ENCODE data around the gene SLC36A2. TPM values are rescaled to one million over a fixed set of nuclear protein-coding genes. Genes with fewer than 3 reads are reported as not detected.
"Not testable (repeated sequence)": the region's sequence is repeated elsewhere in the genome, so short reads cannot be mapped to it uniquely, and the experiment has no call there.

Gene SLC36A2
- total and polyA plus RNA-seq, 2 donors (not counting 1 experiment from before 2014, with no cell fraction given): not detected

GRCh38 chr5:151378616-151379015, 31.3 kb upstream of the SLC36A2 start:
- H3K9me3 ChIP-seq (ENCODE audit: control extremely low read depth in 1 of 3, control insufficient read depth in 2 of 3, insufficient read depth in 1 of 3, low read length in 2 of 3): peaks cover 0 to 6% (median 0%) of the 10 kb centered on the region in 3 donors
- intact Hi-C loops (cut with micrococcal nuclease): no loop called here
- Mint-ChIP-seq H3K9me3 (ENCODE audit: insufficient read depth) (peaks cover 4% of the 10 kb centered on the region), H3K4me3 (no peak overlapping the region), H3K27ac (no peak overlapping the region), H3K4me1 (peaks cover 9% of the 10 kb centered on the region), H3K27me3 (peaks cover 15% of the 10 kb centered on the region)
- no peak overlapping the region for H3K4me3 ChIP-seq (ENCODE audit: control extremely low read depth in 1 of 5, extremely low read depth in 1 of 5, insufficient read depth in 1 of 5, low read depth in 2 of 5, low read length in 4 of 5)
- CTCF ChIA-PET: no interaction called here
- H3K79me2 ChIP-seq (ENCODE audit: control insufficient read depth, insufficient read depth, low read length): no peaks in the 10 kb centered on the region
- no peak overlapping the region for H3K4me2 ChIP-seq (replicated peaks; ENCODE audit: low read depth, low read length, poor library complexity, severe bottlenecking)
- no peak overlapping the region for H3K9ac ChIP-seq (ENCODE audit: low read length)
- no peaks in the 10 kb centered on the region for H3K27me3 ChIP-seq (replicated peaks in 1 of 4; ENCODE audit: control extremely low read depth in 1 of 4, control insufficient read depth in 3 of 4, insufficient read depth in 4 of 4, low read length in 3 of 4)
- H2AFZ ChIP-seq (ENCODE audit: insufficient read depth, low read depth, low read length, poor library complexity, severe bottlenecking): no peak overlapping the region
- no peaks in the 10 kb centered on the region for H3K36me3 ChIP-seq (replicated peaks in 1 of 2; ENCODE audit: control extremely low read depth in 1 of 2, control insufficient read depth in 1 of 2, extremely low read depth in 1 of 2, insufficient read depth in 2 of 2, low read length in 1 of 2)
- WGBS (ENCODE audit: insufficient coverage): no CpG with 5 or more reads among the region's 6 CpGs
- TF ChIP-seq EZH2 (IDR thresholded peaks at IDR 0.05; ENCODE audit: borderline replicate concordance, insufficient read depth, low read depth, low read length, poor library complexity, severe bottlenecking): no peak
- TF ChIP-seq CTCF (IDR thresholded peaks at IDR 0.05): no peak
- H4K20me1 ChIP-seq (ENCODE audit: control insufficient read depth, insufficient read depth, low read length, poor library complexity, severe bottlenecking): no peaks in the 10 kb centered on the region
- H3K4me1 ChIP-seq (ENCODE audit: control insufficient read depth in 2 of 2, insufficient read depth in 2 of 2, low read length in 2 of 2): no peaks in the 10 kb centered on the region
- no peak for ATAC-seq (ENCODE audit: low read depth)
- no peak for DNase-seq
- no peak overlapping the region for H3K27ac ChIP-seq (ENCODE audit: low read length in 2 of 2)
- POLR2A ChIA-PET: no interaction called here

GRCh38 chr5:151374539-151374938, 27.2 kb upstream of the SLC36A2 start:
- WGBS (ENCODE audit: insufficient coverage): no CpG with 5 or more reads among the region's 1 CpG
- ATAC-seq (ENCODE audit: low read depth) (no peak), DNase-seq (no peak)
- H3K27ac Mint-ChIP-seq: no peak overlapping the region
- POLR2A ChIA-PET: no interaction called here
- H3K9me3 ChIP-seq (ENCODE audit: control extremely low read depth in 1 of 3, control insufficient read depth in 2 of 3, insufficient read depth in 1 of 3, low read length in 2 of 3): peaks cover 0 to 6% (median 0%) of the 10 kb centered on the region in 3 donors
- H3K4me1 Mint-ChIP-seq: peaks cover 9% of the 10 kb centered on the region
- TF ChIP-seq CTCF (IDR thresholded peaks at IDR 0.05): no peak
- TF ChIP-seq EZH2 (IDR thresholded peaks at IDR 0.05; ENCODE audit: borderline replicate concordance, insufficient read depth, low read depth, low read length, poor library complexity, severe bottlenecking): no peak
- H3K9ac ChIP-seq (ENCODE audit: low read length): no peak overlapping the region
- H3K4me1 ChIP-seq (ENCODE audit: control insufficient read depth in 2 of 2, insufficient read depth in 2 of 2, low read length in 2 of 2): no peaks in the 10 kb centered on the region
- CTCF ChIA-PET: no interaction called here
- H3K27me3 ChIP-seq (replicated peaks in 1 of 4; ENCODE audit: control extremely low read depth in 1 of 4, control insufficient read depth in 3 of 4, insufficient read depth in 4 of 4, low read length in 3 of 4): no peaks in the 10 kb centered on the region
- intact Hi-C loops (cut with micrococcal nuclease): no loop called here
- no peaks in the 10 kb centered on the region for H3K79me2 ChIP-seq (ENCODE audit: control insufficient read depth, insufficient read depth, low read length)
- no peaks in the 10 kb centered on the region for H3K36me3 ChIP-seq (replicated peaks in 1 of 2; ENCODE audit: control extremely low read depth in 1 of 2, control insufficient read depth in 1 of 2, extremely low read depth in 1 of 2, insufficient read depth in 2 of 2, low read length in 1 of 2)
- H4K20me1 ChIP-seq (ENCODE audit: control insufficient read depth, insufficient read depth, low read length, poor library complexity, severe bottlenecking): no peaks in the 10 kb centered on the region
- no peak overlapping the region for H3K27ac ChIP-seq (ENCODE audit: low read length in 2 of 2)
- H3K4me2 ChIP-seq (replicated peaks; ENCODE audit: low read depth, low read length, poor library complexity, severe bottlenecking): no peak overlapping the region
- no peaks in the 10 kb centered on the region for H3K27me3 Mint-ChIP-seq
- H3K4me3 ChIP-seq (ENCODE audit: control extremely low read depth in 1 of 5, extremely low read depth in 1 of 5, insufficient read depth in 1 of 5, low read depth in 2 of 5, low read length in 4 of 5): no peak overlapping the region
- no peak overlapping the region for H3K4me3 Mint-ChIP-seq
- H3K9me3 Mint-ChIP-seq (ENCODE audit: insufficient read depth): peaks cover 4% of the 10 kb centered on the region
- no peak overlapping the region for H2AFZ ChIP-seq (ENCODE audit: insufficient read depth, low read depth, low read length, poor library complexity, severe bottlenecking)

GRCh38 chr5:151367038-151367437, 19.7 kb upstream of the SLC36A2 start:
- intact Hi-C loops (cut with micrococcal nuclease); H3K27me3 ChIP-seq (replicated peaks in 1 of 4; ENCODE audit: control extremely low read depth in 1 of 4, control insufficient read depth in 3 of 4, insufficient read depth in 4 of 4, low read length in 3 of 4); CTCF ChIA-PET; H3K36me3 ChIP-seq (replicated peaks in 1 of 2; ENCODE audit: control extremely low read depth in 1 of 2, control insufficient read depth in 1 of 2, extremely low read depth in 1 of 2, insufficient read depth in 2 of 2, low read length in 1 of 2); H3K27ac ChIP-seq (ENCODE audit: low read length in 2 of 2); H2AFZ ChIP-seq (ENCODE audit: insufficient read depth, low read depth, low read length, poor library complexity, severe bottlenecking); H3K79me2 ChIP-seq (ENCODE audit: control insufficient read depth, insufficient read depth, low read length); H4K20me1 ChIP-seq (ENCODE audit: control insufficient read depth, insufficient read depth, low read length, poor library complexity, severe bottlenecking); POLR2A ChIA-PET; H3K4me1 ChIP-seq (ENCODE audit: control insufficient read depth in 2 of 2, insufficient read depth in 2 of 2, low read length in 2 of 2); H3K4me2 ChIP-seq (replicated peaks; ENCODE audit: low read depth, low read length, poor library complexity, severe bottlenecking); H3K27ac Mint-ChIP-seq; H3K9ac ChIP-seq (ENCODE audit: low read length); H3K4me3 ChIP-seq (ENCODE audit: control extremely low read depth in 1 of 5, extremely low read depth in 1 of 5, insufficient read depth in 1 of 5, low read depth in 2 of 5, low read length in 4 of 5); DNase-seq; ATAC-seq (ENCODE audit: low read depth); H3K4me3 Mint-ChIP-seq; H3K4me1 Mint-ChIP-seq: not testable (repeated sequence)
- Mint-ChIP-seq H3K9me3 (ENCODE audit: insufficient read depth) (peaks cover 24% of the 10 kb centered on the region), H3K27me3 (peaks cover 29% of the 10 kb centered on the region)
- peaks cover 5 to 33% (median 21%) of the 10 kb centered on the region in 3 donors for H3K9me3 ChIP-seq (ENCODE audit: control extremely low read depth in 1 of 3, control insufficient read depth in 2 of 3, insufficient read depth in 1 of 3, low read length in 2 of 3)
- 67% methylated on average over 2 of the region's 6 CpGs for WGBS (ENCODE audit: insufficient coverage)

Measured in B cell (primary cell).